ENCODE data around the gene PADI4.
"Not testable (repeated sequence)": the region's sequence is repeated elsewhere in the genome, so short reads cannot be mapped to it uniquely, and the experiment has no call there.

The PADI4 gene

GRCh38 chr1:17375651-17376050 lies 67.7 kb downstream of the PADI4 start:
- H3K4me3 ChIP-seq (ENCODE audit: low read depth, low read length) = no peak overlapping the region

GRCh38 chr1:17377325-17377953 lies 69.4 kb downstream of the PADI4 start:
- H3K4me3 ChIP-seq (ENCODE audit: low read depth, low read length) = no peak overlapping the region

GRCh38 chr1:17381161-17381560 lies 73.2 kb downstream of the PADI4 start:
- no peak overlapping the region for H3K4me3 ChIP-seq (ENCODE audit: low read depth, low read length)

- H3K4me3 ChIP-seq (ENCODE audit: low read depth, low read length) = no peak overlapping the region
Observed at GRCh38 chr1:17392199-17392740, 84.3 kb downstream of the PADI4 start.

GRCh38 chr1:17393230-17393629 lies 85.2 kb downstream of the PADI4 start:
- no peak overlapping the region for H3K4me3 ChIP-seq (ENCODE audit: low read depth, low read length)

GRCh38 chr1:17397910-17398695 lies 90.1 kb downstream of the PADI4 start:
- no peak overlapping the region for H3K4me3 ChIP-seq (ENCODE audit: low read depth, low read length)

- no peak overlapping the region for H3K4me3 ChIP-seq (ENCODE audit: low read depth, low read length)
Observed at GRCh38 chr1:17400725-17401341, 92.8 kb downstream of the PADI4 start.

GRCh38 chr1:17401841-17402240 lies 93.8 kb downstream of the PADI4 start:
- no peak overlapping the region for H3K4me3 ChIP-seq (ENCODE audit: low read depth, low read length)

- no peak overlapping the region for H3K4me3 ChIP-seq (ENCODE audit: low read depth, low read length)
Observed at GRCh38 chr1:17403081-17403480, 95.1 kb downstream of the PADI4 start.

- no peak overlapping the region for H3K4me3 ChIP-seq (ENCODE audit: low read depth, low read length)
Observed at GRCh38 chr1:17404034-17404684, 96.2 kb downstream of the PADI4 start.

- H3K4me3 ChIP-seq (ENCODE audit: low read depth, low read length) = no peak overlapping the region
Observed at GRCh38 chr1:17404820-17405219, 96.8 kb downstream of the PADI4 start.

GRCh38 chr1:17405898-17406759 lies 98.1 kb downstream of the PADI4 start:
- H3K4me3 ChIP-seq (ENCODE audit: low read depth, low read length) = no peak overlapping the region

- H3K4me3 ChIP-seq (ENCODE audit: low read depth, low read length) = not testable (repeated sequence)
Observed at GRCh38 chr1:17406760-17407475, 98.9 kb downstream of the PADI4 start.

GRCh38 chr1:17407786-17408514 lies 100.0 kb downstream of the PADI4 start:
- H3K4me3 ChIP-seq (ENCODE audit: low read depth, low read length) = not testable (repeated sequence)

- no peak overlapping the region for H3K4me3 ChIP-seq (ENCODE audit: low read depth, low read length)
Observed at GRCh38 chr1:17409391-17409811, 101.4 kb downstream of the PADI4 start.

- H3K4me3 ChIP-seq (ENCODE audit: low read depth, low read length) = no peak overlapping the region
Observed at GRCh38 chr1:17412093-17412870, 104.3 kb downstream of the PADI4 start.
